ENCODE results near the gene DCXR. TPM values are rescaled to one million over a fixed set of nuclear protein-coding genes. Genes with fewer than 3 reads are reported as not detected.

Gene DCXR
- total and polyA plus RNA-seq, 2 of the 13 experiments (the other 11 are each of a cell fraction or from before 2014, with no cell fraction given): 287 to 311 TPM

- TF ChIP-seq CBX2 (IDR thresholded peaks at IDR 0.05; ENCODE audit: low read depth, low read length): no peak
- peak; percentile 91; the same call in 1 of the 2 replicates for TF ChIP-seq CBX2 (CRISPR knock-in tag; IDR thresholded peaks at IDR 0.05; ENCODE audit: low read depth)
- TF ChIP-seq ZFP36L1 (CRISPR knock-in tag; IDR thresholded peaks at IDR 0.05): peak; percentile 99
- peak; percentile 67; the same call in 1 of the 2 replicates for TF ChIP-seq KLF9 (CRISPR knock-in tag; IDR thresholded peaks at IDR 0.05; ENCODE audit: low read depth)
- peak; percentile 73 for TF ChIP-seq PPARG (CRISPR knock-in tag; conservative IDR thresholded peaks at IDR 0.05)
- TF ChIP-seq, protein P1, sequence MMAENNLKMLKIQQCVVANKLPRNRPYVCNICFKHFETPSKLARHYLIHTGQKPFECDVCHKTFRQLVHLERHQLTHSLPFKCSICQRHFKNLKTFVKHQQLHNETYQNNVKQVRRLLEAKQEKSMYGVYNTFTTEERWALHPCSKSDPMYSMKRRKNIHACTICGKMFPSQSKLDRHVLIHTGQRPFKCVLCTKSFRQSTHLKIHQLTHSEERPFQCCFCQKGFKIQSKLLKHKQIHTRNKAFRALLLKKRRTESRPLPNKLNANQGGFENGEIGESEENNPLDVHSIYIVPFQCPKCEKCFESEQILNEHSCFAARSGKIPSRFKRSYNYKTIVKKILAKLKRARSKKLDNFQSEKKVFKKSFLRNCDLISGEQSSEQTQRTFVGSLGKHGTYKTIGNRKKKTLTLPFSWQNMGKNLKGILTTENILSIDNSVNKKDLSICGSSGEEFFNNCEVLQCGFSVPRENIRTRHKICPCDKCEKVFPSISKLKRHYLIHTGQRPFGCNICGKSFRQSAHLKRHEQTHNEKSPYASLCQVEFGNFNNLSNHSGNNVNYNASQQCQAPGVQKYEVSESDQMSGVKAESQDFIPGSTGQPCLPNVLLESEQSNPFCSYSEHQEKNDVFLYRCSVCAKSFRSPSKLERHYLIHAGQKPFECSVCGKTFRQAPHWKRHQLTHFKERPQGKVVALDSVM (CRISPR knock-in tag; IDR thresholded peaks at IDR 0.05): no peak; the same call in 1 of the 2 replicates
- TF ChIP-seq, protein P2, sequence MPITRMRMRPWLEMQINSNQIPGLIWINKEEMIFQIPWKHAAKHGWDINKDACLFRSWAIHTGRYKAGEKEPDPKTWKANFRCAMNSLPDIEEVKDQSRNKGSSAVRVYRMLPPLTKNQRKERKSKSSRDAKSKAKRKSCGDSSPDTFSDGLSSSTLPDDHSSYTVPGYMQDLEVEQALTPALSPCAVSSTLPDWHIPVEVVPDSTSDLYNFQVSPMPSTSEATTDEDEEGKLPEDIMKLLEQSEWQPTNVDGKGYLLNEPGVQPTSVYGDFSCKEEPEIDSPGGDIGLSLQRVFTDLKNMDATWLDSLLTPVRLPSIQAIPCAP (CRISPR knock-in tag; IDR thresholded peaks at IDR 0.05; ENCODE audit: low read depth): no peak
- peak; percentile 84 for TF ChIP-seq ZNF616 (CRISPR knock-in tag; IDR thresholded peaks at IDR 0.05; ENCODE audit: low read depth)
- TF ChIP-seq FIP1L1 (IDR thresholded peaks at IDR 0.05; ENCODE audit: borderline replicate concordance, insufficient read depth, low read depth, low read length): peak; percentile 49
- TF ChIP-seq HDAC1 (CRISPR knock-in tag; IDR thresholded peaks at IDR 0.05): peak; percentile 97
- TF ChIP-seq GLMP (CRISPR knock-in tag; IDR thresholded peaks at IDR 0.05; ENCODE audit: borderline replicate concordance): peak; percentile 64; the same call in 1 of the 2 replicates
- no peak for TF ChIP-seq GTF3A (CRISPR knock-in tag; conservative IDR thresholded peaks at IDR 0.05)
- peak; percentile 80 for TF ChIP-seq KDM2A (CRISPR knock-in tag; IDR thresholded peaks at IDR 0.05; ENCODE audit: borderline replicate concordance, low read depth)
- peak; percentile 92 for TF ChIP-seq ZNF331 (CRISPR knock-in tag; IDR thresholded peaks at IDR 0.05)
- TF ChIP-seq ADNP (CRISPR knock-in tag; IDR thresholded peaks at IDR 0.05): peak; percentile 53
- TF ChIP-seq ZSCAN12 (CRISPR knock-in tag; IDR thresholded peaks at IDR 0.05): peak; percentile 89; the same call in 1 of the 2 replicates
- peak; percentile 97 for TF ChIP-seq ZNF326 (CRISPR knock-in tag; IDR thresholded peaks at IDR 0.05; ENCODE audit: borderline replicate concordance)
- no peak for TF ChIP-seq SIN3B (IDR thresholded peaks at IDR 0.05; ENCODE audit: low read length)
- TF ChIP-seq ATF5 (CRISPR knock-in tag; IDR thresholded peaks at IDR 0.05; ENCODE audit: low read depth): peak; percentile 97
- TF ChIP-seq MXD4 (CRISPR knock-in tag; IDR thresholded peaks at IDR 0.05): peak; percentile 92; the same call in 1 of the 2 replicates
- TF ChIP-seq MAZ (IDR thresholded peaks at IDR 0.05; ENCODE audit: borderline replicate concordance, low read depth, low read length): no peak
- TF ChIP-seq MAZ (CRISPR knock-in tag; IDR thresholded peaks at IDR 0.05; ENCODE audit: low read depth): peak; percentile 75; the same call in 1 of the 2 replicates
- peak; percentile 93 for TF ChIP-seq ZZZ3 (CRISPR knock-in tag; IDR thresholded peaks at IDR 0.05; ENCODE audit: borderline replicate concordance)
- 0 out of 2 replicates have a peak, but pooled peaks have one; percentile 19 for TF ChIP-seq CERS6 (CRISPR knock-in tag; IDR thresholded peaks at IDR 0.05)
- TF ChIP-seq TARDBP (CRISPR knock-in tag; IDR thresholded peaks at IDR 0.05): peak; percentile 97
These were observed 45.0 kb downstream of the DCXR start (continued) for GRCh38 chr17:81992306-81993102.
